ENCODE measurements around the gene MBNL3. TPM values are rescaled to one million over a fixed set of nuclear protein-coding genes. Genes with fewer than 3 reads are reported as not detected.

The MBNL3 gene
- total RNA-seq, 1 donor from 2014 or later: 10.4 TPM

- TF ChIP-seq, protein P1, sequence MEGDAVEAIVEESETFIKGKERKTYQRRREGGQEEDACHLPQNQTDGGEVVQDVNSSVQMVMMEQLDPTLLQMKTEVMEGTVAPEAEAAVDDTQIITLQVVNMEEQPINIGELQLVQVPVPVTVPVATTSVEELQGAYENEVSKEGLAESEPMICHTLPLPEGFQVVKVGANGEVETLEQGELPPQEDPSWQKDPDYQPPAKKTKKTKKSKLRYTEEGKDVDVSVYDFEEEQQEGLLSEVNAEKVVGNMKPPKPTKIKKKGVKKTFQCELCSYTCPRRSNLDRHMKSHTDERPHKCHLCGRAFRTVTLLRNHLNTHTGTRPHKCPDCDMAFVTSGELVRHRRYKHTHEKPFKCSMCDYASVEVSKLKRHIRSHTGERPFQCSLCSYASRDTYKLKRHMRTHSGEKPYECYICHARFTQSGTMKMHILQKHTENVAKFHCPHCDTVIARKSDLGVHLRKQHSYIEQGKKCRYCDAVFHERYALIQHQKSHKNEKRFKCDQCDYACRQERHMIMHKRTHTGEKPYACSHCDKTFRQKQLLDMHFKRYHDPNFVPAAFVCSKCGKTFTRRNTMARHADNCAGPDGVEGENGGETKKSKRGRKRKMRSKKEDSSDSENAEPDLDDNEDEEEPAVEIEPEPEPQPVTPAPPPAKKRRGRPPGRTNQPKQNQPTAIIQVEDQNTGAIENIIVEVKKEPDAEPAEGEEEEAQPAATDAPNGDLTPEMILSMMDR (IDR thresholded peaks at IDR 0.05; ENCODE audit: unreplicated experiment): no peak
- Mint-ChIP-seq H3K36me3 (ENCODE audit: low read depth, unreplicated experiment) (no peaks in the 10 kb centered on the region), H3K4me1 (ENCODE audit: unreplicated experiment) (no peaks in the 10 kb centered on the region), H3K4me3 (ENCODE audit: unreplicated experiment) (no peak overlapping the region), H3K27me3 (ENCODE audit: unreplicated experiment) (no peaks in the 10 kb centered on the region), H3K27ac (ENCODE audit: unreplicated experiment) (no peak overlapping the region), H3K9me3 (ENCODE audit: unreplicated experiment) (no peaks in the 10 kb centered on the region)
- DNase-seq (ENCODE audit: low spot score): no peak
Measured at GRCh38 chrX:132501606-132502005, 12.8 kb upstream of the MBNL3 start.

DNA sequence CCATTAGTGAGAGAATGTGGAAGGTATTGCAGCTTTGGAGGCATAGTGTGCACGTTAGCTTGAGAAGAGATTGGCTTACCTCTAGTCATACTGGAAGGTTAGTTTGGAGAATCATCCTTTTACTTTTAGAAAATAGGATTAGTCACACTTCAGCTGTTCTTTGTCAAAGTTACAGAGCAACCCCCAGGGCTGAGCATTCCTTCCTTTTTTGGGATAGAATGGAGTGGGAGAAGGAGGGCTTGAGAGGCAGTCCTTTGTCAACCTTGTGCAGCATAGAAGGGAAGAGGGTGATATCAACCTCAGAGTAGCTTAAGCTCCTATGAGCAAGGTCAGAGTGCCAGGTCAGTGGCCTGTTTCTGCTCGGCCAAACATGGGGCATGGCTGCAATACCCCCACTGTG, 8.6 kb upstream of the MBNL3 start:
- no peak for DNase-seq (ENCODE audit: low spot score)
- Mint-ChIP-seq H3K27me3 (ENCODE audit: unreplicated experiment) (no peaks in the 10 kb centered on the region), H3K36me3 (ENCODE audit: low read depth, unreplicated experiment) (no peaks in the 10 kb centered on the region)

GRCh38 chrX:132493095-132493494, 4.3 kb upstream of the MBNL3 start:
- Mint-ChIP-seq H3K9me3 (ENCODE audit: unreplicated experiment) (no peaks in the 10 kb centered on the region), H3K4me3 (ENCODE audit: unreplicated experiment) (no peak overlapping the region), H3K36me3 (ENCODE audit: low read depth, unreplicated experiment) (no peaks in the 10 kb centered on the region), H3K27ac (ENCODE audit: unreplicated experiment) (no peak overlapping the region), H3K27me3 (ENCODE audit: unreplicated experiment) (peaks cover 5% of the 10 kb centered on the region), H3K4me1 (ENCODE audit: unreplicated experiment) (no peaks in the 10 kb centered on the region)
- TF ChIP-seq, protein P1 (IDR thresholded peaks at IDR 0.05; ENCODE audit: unreplicated experiment): no peak
- DNase-seq (ENCODE audit: low spot score): no peak

More for the DNA sequence above, 8.6 kb upstream of the MBNL3 start:
- TF ChIP-seq, protein P1 (IDR thresholded peaks at IDR 0.05; ENCODE audit: unreplicated experiment): no peak
- no peaks in the 10 kb centered on the region for H3K9me3 Mint-ChIP-seq (ENCODE audit: unreplicated experiment)
- H3K4me3 Mint-ChIP-seq (ENCODE audit: unreplicated experiment): no peak overlapping the region
- no peaks in the 10 kb centered on the region for H3K4me1 Mint-ChIP-seq (ENCODE audit: unreplicated experiment)
- no peak overlapping the region for H3K27ac Mint-ChIP-seq (ENCODE audit: unreplicated experiment)

- DNase-seq (ENCODE audit: low spot score): no peak
- H3K9me3 Mint-ChIP-seq (ENCODE audit: unreplicated experiment): no peaks in the 10 kb centered on the region
Measured at GRCh38 chrX:132491191-132491590, 2.4 kb upstream of the MBNL3 start.

More at GRCh38 chrX:132491191-132491590, 2.4 kb upstream of the MBNL3 start:
- H3K4me1 Mint-ChIP-seq (ENCODE audit: unreplicated experiment): no peaks in the 10 kb centered on the region
- TF ChIP-seq, protein P1 (IDR thresholded peaks at IDR 0.05; ENCODE audit: unreplicated experiment): no peak
- no peaks in the 10 kb centered on the region for H3K36me3 Mint-ChIP-seq (ENCODE audit: low read depth, unreplicated experiment)
- H3K4me3 Mint-ChIP-seq (ENCODE audit: unreplicated experiment): no peak overlapping the region
- no peak overlapping the region for H3K27ac Mint-ChIP-seq (ENCODE audit: unreplicated experiment)
- H3K27me3 Mint-ChIP-seq (ENCODE audit: unreplicated experiment): peaks cover 5% of the 10 kb centered on the region
